GM21576 (cell line): ENCODE measurements around the gene NAGPA.
A peak's percentile ranks its signal among the peaks of the same experiment; 100 is the strongest.
"Not testable (repeated sequence)": the region's sequence is repeated elsewhere in the genome, so short reads cannot be mapped to it uniquely, and the experiment has no call there.

Experiments
- ATAC-seq: cut with Tn5 transposase; IDR thresholded peaks from one replicate; pipeline ENCODE4 v1.9.1; 2021; ENCODE audit warnings: mild to moderate bottlenecking, moderate library complexity; ENCODE audit not compliant: unreplicated experiment

Gene NAGPA

GRCh38 chr16:5062051-5062450 is 28.3 kb upstream of the NAGPA start:
- ATAC-seq, result no peak

- ATAC-seq, result no peak
These were observed 26.4 kb upstream of the NAGPA start for GRCh38 chr16:5060073-5060641.

- ATAC-seq, result no peak
These were observed 25.8 kb upstream of the NAGPA start for GRCh38 chr16:5059386-5060072.

- ATAC-seq, result no peak
These were observed 24.7 kb upstream of the NAGPA start for GRCh38 chr16:5058476-5058875.

- peak; percentile 50 for ATAC-seq
These were observed 22.6 kb upstream of the NAGPA start for GRCh38 chr16:5056352-5056751.

- ATAC-seq, result no peak
These were observed 21.4 kb upstream of the NAGPA start for GRCh38 chr16:5054876-5055865.

GRCh38 chr16:5046914-5047313 is 13.2 kb upstream of the NAGPA start:
- no peak for ATAC-seq

- no peak for ATAC-seq
These were observed 11.9 kb upstream of the NAGPA start for GRCh38 chr16:5045499-5046115.

GRCh38 chr16:5044581-5044980 is 10.8 kb upstream of the NAGPA start:
- ATAC-seq, result not testable (repeated sequence)

GRCh38 chr16:5044011-5044540 is 10.3 kb upstream of the NAGPA start:
- ATAC-seq, result no peak

- no peak for ATAC-seq
These were observed 8.9 kb upstream of the NAGPA start for GRCh38 chr16:5042574-5043171.

GRCh38 chr16:5041600-5042133 is 7.9 kb upstream of the NAGPA start:
- ATAC-seq, result peak; percentile 55

GRCh38 chr16:5040451-5040850 is 6.7 kb upstream of the NAGPA start:
- ATAC-seq, result no peak

- no peak for ATAC-seq
These were observed 2.8 kb upstream of the NAGPA start for GRCh38 chr16:5036228-5037156.

GRCh38 chr16:5035909-5036227 is 2.1 kb upstream of the NAGPA start:
- ATAC-seq, result no peak

GRCh38 chr16:5034167-5034523 is 410 bp upstream of the NAGPA start:
- no peak for ATAC-seq

- no peak for ATAC-seq
These were observed 977 bp downstream of the NAGPA start for GRCh38 chr16:5032748-5033167.

- ATAC-seq, result no peak
These were observed 2.1 kb downstream of the NAGPA start for GRCh38 chr16:5031601-5032000.

- ATAC-seq, result no peak
These were observed 3.4 kb downstream of the NAGPA start for GRCh38 chr16:5030251-5030870.
